Activated CD4-positive, alpha-beta T cell treated with anti-CD3 and anti-CD28 coated beads, Interleukin-2, amount 50 U/mL, for 1 hour (primary cell): Measurements from ENCODE around the gene SBK1.
"Not testable (repeated sequence)": the region's sequence is repeated elsewhere in the genome, so short reads cannot be mapped to it uniquely, and the experiment has no call there.

Experiments
- DNase-seq: peaks from one replicate; pipeline ENCODE4 v3.0.0-alpha.2; 2020

Gene SBK1

DNA sequence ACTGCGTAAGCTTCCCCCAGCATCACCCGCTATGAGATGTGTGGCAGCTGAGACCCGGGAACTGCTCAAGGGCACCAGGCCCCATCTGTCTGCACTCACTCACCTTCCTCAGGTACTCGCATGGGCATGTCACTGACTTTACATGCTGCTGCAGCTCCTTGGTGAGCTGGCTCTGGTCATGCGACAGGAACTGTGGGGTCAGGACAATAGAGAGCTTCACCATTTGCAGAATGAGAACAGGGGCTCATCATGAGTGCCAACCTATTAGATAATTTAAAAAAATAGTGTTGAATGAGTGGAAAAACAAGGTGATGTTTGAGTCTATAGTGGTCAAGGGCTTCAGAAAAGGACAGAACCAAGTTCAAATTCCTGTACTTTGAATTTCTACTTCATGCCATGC lies 70.3 kb downstream of the SBK1 start:
- DNase-seq = not testable (repeated sequence)

DNA sequence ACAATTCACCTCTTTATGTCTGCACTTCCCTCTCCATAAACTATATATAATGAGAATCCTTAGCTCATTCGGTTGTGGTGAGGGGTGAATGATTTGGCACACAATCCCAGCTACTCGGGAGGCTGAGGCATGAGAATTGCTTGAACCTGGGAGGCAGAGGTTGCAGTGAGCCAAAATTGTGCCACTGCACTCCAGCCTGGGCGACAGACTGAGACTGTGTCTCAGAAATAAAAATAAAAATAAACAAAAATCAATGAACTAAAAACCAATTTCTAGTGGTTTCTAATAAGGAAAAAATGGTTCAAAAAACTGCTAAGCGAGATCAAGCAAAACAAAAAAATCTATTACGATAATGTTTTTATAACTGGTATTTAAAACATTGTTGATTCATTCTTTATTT lies 71.1 kb downstream of the SBK1 start, which contains the start of gene NPIPB6:
Gene NPIPB6, minus strand, starts transcription at position 101 of the 400 bp plus-strand sequence. CDS start 686 bp downstream, outside the sequence.
- not testable (repeated sequence) for DNase-seq

- not testable (repeated sequence) for DNase-seq
Measured at GRCh38 chr16:28364268-28365173, 72.2 kb downstream of the SBK1 start.

GRCh38 chr16:28367926-28368325 lies 75.6 kb downstream of the SBK1 start:
- not testable (repeated sequence) for DNase-seq
